Smooth muscle cell (in vitro differentiated cells): Measurements from ENCODE around the gene SBF1. TPM values are rescaled to one million over a fixed set of nuclear protein-coding genes. Genes with fewer than 3 reads are reported as not detected.

ENCODE experiments used
- DNase-seq: peaks from one replicate; lab custom pipeline; 2025; ENCODE audit not compliant: unreplicated experiment; lab: John Stamatoyannopoulos, UW
- H2AFZ ChIP-seq: fragments of 200-600 bp; sonication (generic); 2 replicates; pipeline ENCODE4 v1.6.0; 2016; ENCODE audit warnings: antibody characterized with exemption, low read depth, mild to moderate bottlenecking
- H3F3A ChIP-seq: fragments of 200-600 bp; sonication (generic); 2 replicates; pipeline ENCODE4 v1.6.0; 2017; ENCODE audit warnings: antibody characterized with exemption, low read depth
- H3K27ac ChIP-seq: fragments of 200-600 bp; sonication (generic); 2 replicates; pipeline ENCODE4 v1.5.1; 2016; ENCODE audit warnings: low read depth, mild to moderate bottlenecking
- H3K27me3 ChIP-seq: fragments of 200-600 bp; sonication (generic); 2 replicates; pipeline ENCODE4 v1.6.1; 2016; ENCODE audit warnings: low read depth, mild to moderate bottlenecking
- H3K36me3 ChIP-seq: fragments of 200-600 bp; sonication (generic); 2 replicates; pipeline ENCODE4 v1.5.1; 2016; ENCODE audit warnings: low read depth
- H3K4me1 ChIP-seq: fragments of 200-600 bp; sonication (generic); 2 replicates; pipeline ENCODE4 v1.5.1; 2016; ENCODE audit warnings: low read depth
- H3K4me2 ChIP-seq: fragments of 200-600 bp; sonication (generic); 2 replicates; pipeline ENCODE4 v1.6.0; 2016; ENCODE audit warnings: mild to moderate bottlenecking
- H3K4me3 ChIP-seq: fragments of 200-600 bp; sonication (generic); 2 replicates; pipeline ENCODE4 v1.5.1; 2016; ENCODE audit warnings: mild to moderate bottlenecking
- H3K79me2 ChIP-seq: fragments of 200-600 bp; sonication (generic); 2 replicates; pipeline ENCODE4 v1.6.0; 2016; ENCODE audit warnings: low read depth, mild to moderate bottlenecking
- H3K9ac ChIP-seq: fragments of 200-600 bp; sonication (generic); 2 replicates; pipeline ENCODE4 v1.6.0; 2016; ENCODE audit warnings: low read depth
- H3K9me3 ChIP-seq: fragments of 200-600 bp; sonication (generic); replicated peaks from 2 replicates; pipeline ENCODE4 v1.5.1; 2016; ENCODE audit warnings: low read depth
- H4K20me1 ChIP-seq: fragments of 200-600 bp; sonication (generic); 2 replicates; pipeline ENCODE4 v1.6.0; 2016; ENCODE audit warnings: low read depth
- WGBS: methylation state at CpG from one replicate; pipeline ENCODE4 v1.1.7; 2016; ENCODE audit warnings: low lambda C conversion rate; 5-methylcytosine and 5-hydroxymethylcytosine counted together
- polyA plus RNA-seq: library from polyadenylated mRNA; unstranded; fragments of >200 nt; fragmentation: Nextera tagmentation; extraction: Ambion mirVana; gene quantifications from 2 replicates; pipeline ENCODE4 v1.2.1, GENCODE V29; 2016
- total RNA-seq: library from RNA; depleted of rRNA; stranded (reverse); fragments of >200 nt; gene quantifications from 2 replicates; pipeline ENCODE4 v1.2.3, GENCODE V29; 2014
- TF ChIP-seq, protein P1 (sequence below): fragments of 200-600 bp; sonication (generic); IDR thresholded peaks from 2 replicates; pipeline ENCODE4 v1.5.1; 2017; ENCODE audit warnings: borderline replicate concordance, mild to moderate bottlenecking, antibody characterized with exemption; ENCODE audit not compliant: insufficient read depth, poor library complexity, severe bottlenecking

SBF1 gene
- total and polyA plus RNA-seq, 2 experiments from 2014 or later: 37.3 to 53.6 TPM

DNA sequence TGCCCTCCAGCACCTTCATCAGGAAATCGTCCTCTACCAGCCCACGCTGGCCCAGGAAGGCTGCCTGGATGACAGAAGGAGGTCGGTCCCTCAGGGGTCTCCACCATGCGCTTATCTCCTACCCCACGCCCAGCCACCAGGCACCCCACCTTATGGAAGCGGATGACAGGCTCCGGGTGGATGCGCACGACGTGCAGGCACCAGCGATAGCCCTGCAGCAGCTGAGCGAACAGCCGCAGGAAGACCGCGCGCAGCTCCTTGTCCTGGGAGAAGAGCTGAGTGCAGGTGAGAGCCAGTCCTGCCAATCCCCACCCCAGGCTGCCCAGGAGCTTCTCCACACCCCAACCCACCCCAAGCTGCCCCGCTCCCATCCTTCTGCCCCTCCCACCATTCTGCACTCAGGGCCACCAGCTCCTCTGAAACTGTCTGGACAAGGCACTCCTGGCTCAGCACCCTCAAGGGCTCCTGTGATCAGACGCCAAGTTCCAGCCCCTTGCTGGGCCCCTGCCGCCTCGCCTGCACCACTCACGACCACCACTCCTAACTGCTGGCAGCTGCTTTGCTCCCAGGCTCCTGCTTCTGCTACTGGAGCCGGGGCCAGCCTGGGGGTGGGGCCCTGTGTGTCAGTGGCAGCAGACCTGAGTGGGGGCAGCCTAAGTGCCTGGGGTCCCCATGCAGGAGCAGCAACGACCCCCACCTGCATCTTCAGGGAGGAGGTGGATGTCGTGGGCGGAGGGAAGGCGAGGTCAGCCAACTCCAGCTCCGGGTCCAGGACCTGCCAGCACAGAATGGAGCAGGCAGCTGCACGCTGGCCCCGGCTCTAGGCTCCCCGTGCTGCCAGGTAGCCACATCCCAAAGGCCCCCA lies 9.5 kb downstream of the SBF1 start:
- TF ChIP-seq, protein P1, sequence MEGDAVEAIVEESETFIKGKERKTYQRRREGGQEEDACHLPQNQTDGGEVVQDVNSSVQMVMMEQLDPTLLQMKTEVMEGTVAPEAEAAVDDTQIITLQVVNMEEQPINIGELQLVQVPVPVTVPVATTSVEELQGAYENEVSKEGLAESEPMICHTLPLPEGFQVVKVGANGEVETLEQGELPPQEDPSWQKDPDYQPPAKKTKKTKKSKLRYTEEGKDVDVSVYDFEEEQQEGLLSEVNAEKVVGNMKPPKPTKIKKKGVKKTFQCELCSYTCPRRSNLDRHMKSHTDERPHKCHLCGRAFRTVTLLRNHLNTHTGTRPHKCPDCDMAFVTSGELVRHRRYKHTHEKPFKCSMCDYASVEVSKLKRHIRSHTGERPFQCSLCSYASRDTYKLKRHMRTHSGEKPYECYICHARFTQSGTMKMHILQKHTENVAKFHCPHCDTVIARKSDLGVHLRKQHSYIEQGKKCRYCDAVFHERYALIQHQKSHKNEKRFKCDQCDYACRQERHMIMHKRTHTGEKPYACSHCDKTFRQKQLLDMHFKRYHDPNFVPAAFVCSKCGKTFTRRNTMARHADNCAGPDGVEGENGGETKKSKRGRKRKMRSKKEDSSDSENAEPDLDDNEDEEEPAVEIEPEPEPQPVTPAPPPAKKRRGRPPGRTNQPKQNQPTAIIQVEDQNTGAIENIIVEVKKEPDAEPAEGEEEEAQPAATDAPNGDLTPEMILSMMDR: no peak
- Histone ChIP-seq H3K4me3 (no peak overlapping the region), H3K4me1 (peaks cover 6% of the 10 kb centered on the region), H3K4me2 (no peak overlapping the region), H3K27ac (no peak overlapping the region), H3F3A (no peaks in the 10 kb centered on the region), H3K36me3 (no peaks in the 10 kb centered on the region), H3K9me3 (no peaks in the 10 kb centered on the region), H4K20me1 (peaks cover 54% of the 10 kb centered on the region), H3K27me3 (no peaks in the 10 kb centered on the region), H3K9ac (no peak overlapping the region), H3K79me2 (peaks cover 25% of the 10 kb centered on the region), H2AFZ (no peak overlapping the region)
- 96% methylated on average over 29 of the region's 30 CpGs for WGBS
- DNase-seq: no peak

DNA sequence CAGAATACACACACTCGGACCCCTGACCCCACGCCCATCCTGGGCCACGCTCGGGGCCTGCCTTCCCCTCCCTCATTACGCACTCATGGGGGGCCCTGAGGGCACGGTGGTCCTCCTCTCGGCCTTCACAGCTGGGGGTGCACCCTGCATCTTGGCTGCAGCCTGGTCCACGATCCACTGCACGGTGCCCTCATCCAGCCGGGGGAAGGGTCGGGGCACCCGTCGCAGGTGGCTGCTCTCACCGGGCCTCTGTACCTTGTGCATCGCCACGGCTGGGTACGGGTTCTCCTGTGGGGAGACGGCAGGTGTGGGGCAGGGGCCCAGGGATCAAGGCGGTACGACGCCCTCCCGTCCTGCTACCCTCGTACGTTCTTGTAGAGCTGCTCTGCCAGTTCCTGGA lies 10.4 kb downstream of the SBF1 start:
- Histone ChIP-seq H3K9ac (no peak overlapping the region), H4K20me1 (peaks cover 45% of the 10 kb centered on the region), H3K79me2 (peaks cover 17% of the 10 kb centered on the region), H3F3A (no peaks in the 10 kb centered on the region), H3K9me3 (no peaks in the 10 kb centered on the region), H3K4me1 (no peaks in the 10 kb centered on the region), H3K4me2 (no peak overlapping the region), H3K4me3 (no peak overlapping the region), H2AFZ (no peak overlapping the region), H3K36me3 (no peaks in the 10 kb centered on the region), H3K27me3 (no peaks in the 10 kb centered on the region), H3K27ac (no peak overlapping the region)
- WGBS: 97% methylated on average over 24 of the region's 24 CpGs
- DNase-seq: no peak
- TF ChIP-seq, protein P1: no peak

DNA sequence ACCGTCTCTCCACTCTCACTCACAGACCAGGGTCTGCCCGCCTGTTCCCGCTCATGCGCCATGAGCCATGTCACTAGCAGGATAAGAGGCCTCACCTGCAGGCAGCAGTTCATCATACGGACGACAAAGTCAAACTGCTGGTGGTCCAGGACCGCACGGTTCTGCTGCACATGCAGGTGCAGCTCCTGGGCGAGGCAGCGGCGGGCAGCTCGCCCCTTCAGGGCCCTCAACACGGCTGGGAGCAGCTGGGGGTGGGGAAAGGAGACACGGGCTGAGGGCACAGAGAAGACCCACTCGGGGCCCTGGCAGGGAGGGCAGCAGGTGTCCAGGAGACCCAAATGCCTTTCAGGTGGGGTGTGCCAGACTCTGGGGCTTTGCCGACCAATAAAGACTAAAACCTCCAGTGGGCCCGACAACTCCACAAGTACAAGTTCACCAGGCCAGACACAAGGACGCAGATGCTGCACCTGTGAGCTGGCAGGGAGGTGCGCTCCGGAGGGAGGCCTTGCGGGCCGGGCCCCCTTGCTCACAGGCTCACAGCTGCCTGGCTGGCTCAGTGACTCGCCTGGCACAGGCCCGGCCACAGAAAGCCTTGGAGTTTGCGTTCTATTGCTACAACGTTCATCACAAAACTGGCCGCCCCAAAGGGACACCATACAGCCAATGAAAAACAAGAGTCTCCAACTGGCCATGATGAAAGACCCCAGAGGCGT lies 11.5 kb downstream of the SBF1 start:
- no peaks in the 10 kb centered on the region for H3K36me3 ChIP-seq
- H3K27ac ChIP-seq: no peak overlapping the region
- no peak overlapping the region for H3K4me2 ChIP-seq
- TF ChIP-seq, protein P1: no peak
- H3K79me2 ChIP-seq: peaks cover 6% of the 10 kb centered on the region
- H3F3A ChIP-seq: no peaks in the 10 kb centered on the region
- WGBS: 97% methylated on average over 27 of the region's 28 CpGs
- H3K27me3 ChIP-seq: no peaks in the 10 kb centered on the region
- no peaks in the 10 kb centered on the region for H3K9me3 ChIP-seq
- H3K4me3 ChIP-seq: no peak overlapping the region
- peaks cover 34% of the 10 kb centered on the region for H4K20me1 ChIP-seq
- no peak overlapping the region for H3K9ac ChIP-seq
- no peak overlapping the region for H2AFZ ChIP-seq
- no peak for DNase-seq
- H3K4me1 ChIP-seq: no peaks in the 10 kb centered on the region
